ENCODE results near the gene ASTN2.

ASTN2 gene

DNA sequence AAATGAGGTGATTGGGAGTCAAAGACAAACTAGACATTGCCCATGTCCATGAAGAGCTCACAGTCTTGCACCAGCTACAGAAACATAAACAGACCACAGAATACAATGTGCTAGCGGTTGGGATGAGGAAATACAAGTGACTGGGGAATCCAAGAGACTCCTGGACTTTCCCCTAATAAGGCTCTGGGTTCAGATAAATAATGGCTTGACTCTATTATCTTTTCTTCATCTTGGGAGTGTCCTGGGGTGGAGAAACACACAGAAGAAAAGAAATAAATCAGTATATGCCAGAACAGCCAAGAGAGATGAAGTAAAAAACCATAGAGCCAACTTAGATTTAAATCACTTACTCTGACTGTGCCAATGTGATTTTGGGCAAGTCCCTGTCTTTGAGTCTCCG, 1033.5 kb downstream of the ASTN2 start:
- Histone ChIP-seq H3K27ac (no peak overlapping the region), H3K36me3 (peaks cover 0 to 13% (median 0%) of the 10 kb centered on the region in 3 donors), H3K4me3 (no peak overlapping the region), H3K27me3 (no peaks in the 10 kb centered on the region), H3K9me3 (no peaks in the 10 kb centered on the region), H3K4me1 (peaks cover 0 to 11% (median 2%) of the 10 kb centered on the region in 4 donors)
- no peak for DNase-seq
- no peak for TF ChIP-seq CTCF (IDR thresholded peaks at IDR 0.05)
- intact Hi-C loops (cut with DNase I; ENCODE audit: low total_unique reads) = no loop called here

- H3K27ac ChIP-seq = no peak overlapping the region
- no peaks in the 10 kb centered on the region for H3K9me3 ChIP-seq
- DNase-seq = no peak
- H3K36me3 ChIP-seq = peaks cover 0 to 13% (median 0%) of the 10 kb centered on the region in 3 donors
- H3K27me3 ChIP-seq = no peaks in the 10 kb centered on the region
- intact Hi-C loops (cut with DNase I; ENCODE audit: low total_unique reads) = no loop called here
- H3K4me3 ChIP-seq = no peak overlapping the region
- H3K4me1 ChIP-seq = peaks cover 0 to 11% (median 2%) of the 10 kb centered on the region in 4 donors
- no peak for TF ChIP-seq CTCF (IDR thresholded peaks at IDR 0.05)
These were observed 1034.3 kb downstream of the ASTN2 start for GRCh38 chr9:116380496-116380995.

- DNase-seq = no peak
- Histone ChIP-seq H3K36me3 (peaks cover 0 to 13% (median 0%) of the 10 kb centered on the region in 3 donors), H3K4me1 (peaks cover 0 to 11% (median 2%) of the 10 kb centered on the region in 4 donors), H3K27me3 (no peaks in the 10 kb centered on the region), H3K9me3 (no peaks in the 10 kb centered on the region), H3K4me3 (no peak overlapping the region), H3K27ac (no peak overlapping the region)
- intact Hi-C loops (cut with DNase I; ENCODE audit: low total_unique reads) = no loop called here
- no peak for TF ChIP-seq CTCF (IDR thresholded peaks at IDR 0.05)
These were observed 1035.0 kb downstream of the ASTN2 start for GRCh38 chr9:116379821-116380220.

DNA sequence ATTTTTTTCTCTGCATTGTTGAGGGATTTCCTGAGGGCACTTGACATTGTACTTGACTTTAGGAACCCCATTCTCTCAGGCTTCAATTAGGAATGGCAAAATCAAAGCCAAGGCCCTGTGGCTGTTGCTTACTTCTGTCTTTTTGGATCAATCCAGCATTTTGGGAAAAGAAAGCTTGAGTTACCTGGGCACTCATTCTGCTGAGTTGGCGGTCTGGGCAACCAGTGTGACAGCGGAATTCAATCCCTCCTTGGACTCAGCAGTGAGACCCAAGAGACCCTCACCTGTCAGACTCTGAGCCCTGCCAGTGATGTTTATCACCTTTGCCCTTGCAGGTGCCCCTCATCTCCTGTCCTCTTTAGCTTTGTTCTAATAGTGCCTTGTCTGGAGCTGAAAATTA, 1036.0 kb downstream of the ASTN2 start:
- Histone ChIP-seq H3K9me3 (no peaks in the 10 kb centered on the region), H3K36me3 (peaks cover 0 to 13% (median 0%) of the 10 kb centered on the region in 3 donors), H3K27me3 (no peaks in the 10 kb centered on the region), H3K4me3 (no peak overlapping the region), H3K27ac (no peak overlapping the region), H3K4me1 (peaks cover 0 to 11% (median 2%) of the 10 kb centered on the region in 4 donors)
- no peak for TF ChIP-seq CTCF (IDR thresholded peaks at IDR 0.05)
- intact Hi-C loops (cut with DNase I; ENCODE audit: low total_unique reads) = no loop called here
- no peak for DNase-seq

- no peak for TF ChIP-seq CTCF (IDR thresholded peaks at IDR 0.05)
- no peak for DNase-seq
- H3K4me1 ChIP-seq = peaks cover 0 to 11% (median 2%) of the 10 kb centered on the region in 4 donors
- H3K4me3 ChIP-seq = no peak overlapping the region
- intact Hi-C loops (cut with DNase I; ENCODE audit: low total_unique reads) = no loop called here
- no peaks in the 10 kb centered on the region for H3K9me3 ChIP-seq
- H3K27ac ChIP-seq = no peak overlapping the region
- peaks cover 0 to 13% (median 0%) of the 10 kb centered on the region in 3 donors for H3K36me3 ChIP-seq
- no peaks in the 10 kb centered on the region for H3K27me3 ChIP-seq
These were observed 1037.6 kb downstream of the ASTN2 start for GRCh38 chr9:116377179-116377798.
